ENCODE data around the gene TWIST2. TPM values are rescaled to one million over a fixed set of nuclear protein-coding genes. Genes with fewer than 3 reads are reported as not detected.

Gene TWIST2
- total and polyA plus RNA-seq, 2 donors from 2014 or later: 0.56 to 1.4 TPM

DNA sequence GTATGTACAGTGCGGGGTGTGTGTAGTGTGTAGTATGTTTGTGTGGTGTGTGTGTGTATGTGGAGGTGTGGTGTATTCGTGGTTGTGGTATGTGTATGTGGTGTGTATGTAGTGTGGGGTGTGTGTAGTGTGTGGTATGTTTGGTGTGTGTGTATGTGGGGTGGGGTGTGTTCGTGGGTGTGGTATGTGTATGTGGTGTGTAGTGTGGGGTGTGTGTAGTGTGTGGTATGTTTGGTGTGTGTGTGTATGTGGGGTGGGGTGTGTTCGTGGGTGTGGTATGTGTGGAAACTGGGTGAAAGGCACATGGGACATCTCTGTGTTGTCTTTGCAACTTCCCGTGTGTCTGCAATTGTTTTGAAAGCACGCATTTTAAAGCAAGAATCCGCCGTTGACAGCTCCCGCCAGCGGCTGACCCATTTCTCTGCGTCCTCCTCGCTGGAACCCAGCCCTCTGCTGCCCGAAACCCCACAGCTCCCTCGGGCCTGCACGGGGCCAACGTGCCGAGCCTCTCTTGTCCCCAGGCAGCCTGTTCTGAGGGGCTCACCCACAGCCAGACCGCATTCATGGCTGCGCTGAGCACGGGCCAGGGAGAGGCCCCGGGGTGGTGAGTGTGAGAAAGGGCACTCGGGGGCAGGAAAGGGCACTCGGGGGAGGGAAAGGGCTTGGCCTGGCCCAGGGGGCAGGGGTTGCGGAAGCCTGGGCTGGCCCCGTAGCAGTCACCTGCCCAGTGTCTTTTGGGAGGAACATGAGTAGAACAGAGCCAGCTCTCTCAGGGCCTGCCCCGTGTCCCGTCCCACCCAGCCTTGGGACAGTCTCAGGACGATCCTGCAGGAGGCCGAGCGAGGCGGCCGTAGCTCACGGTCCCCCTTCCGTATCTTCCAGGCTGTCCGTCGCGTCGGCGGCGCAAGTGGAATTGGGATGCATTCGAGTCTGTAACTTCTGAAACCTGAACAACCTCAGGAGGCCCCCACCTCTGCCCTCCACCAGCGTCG lies 61.4 kb downstream of the TWIST2 start:
- no peak overlapping the region for H3K27ac ChIP-seq (ENCODE audit: low read depth in 2 of 2, low read length in 2 of 2)
- intact Hi-C loops (cut with DNase I): no loop called here
- peaks cover 0 to 1% (median 0%) of the 10 kb centered on the region in 3 donors for H3K9me3 ChIP-seq (ENCODE audit: control insufficient read depth in 2 of 3, insufficient read depth in 1 of 3, low read length in 3 of 3)
- FAIRE-seq: no peak
- TF ChIP-seq, protein P1, sequence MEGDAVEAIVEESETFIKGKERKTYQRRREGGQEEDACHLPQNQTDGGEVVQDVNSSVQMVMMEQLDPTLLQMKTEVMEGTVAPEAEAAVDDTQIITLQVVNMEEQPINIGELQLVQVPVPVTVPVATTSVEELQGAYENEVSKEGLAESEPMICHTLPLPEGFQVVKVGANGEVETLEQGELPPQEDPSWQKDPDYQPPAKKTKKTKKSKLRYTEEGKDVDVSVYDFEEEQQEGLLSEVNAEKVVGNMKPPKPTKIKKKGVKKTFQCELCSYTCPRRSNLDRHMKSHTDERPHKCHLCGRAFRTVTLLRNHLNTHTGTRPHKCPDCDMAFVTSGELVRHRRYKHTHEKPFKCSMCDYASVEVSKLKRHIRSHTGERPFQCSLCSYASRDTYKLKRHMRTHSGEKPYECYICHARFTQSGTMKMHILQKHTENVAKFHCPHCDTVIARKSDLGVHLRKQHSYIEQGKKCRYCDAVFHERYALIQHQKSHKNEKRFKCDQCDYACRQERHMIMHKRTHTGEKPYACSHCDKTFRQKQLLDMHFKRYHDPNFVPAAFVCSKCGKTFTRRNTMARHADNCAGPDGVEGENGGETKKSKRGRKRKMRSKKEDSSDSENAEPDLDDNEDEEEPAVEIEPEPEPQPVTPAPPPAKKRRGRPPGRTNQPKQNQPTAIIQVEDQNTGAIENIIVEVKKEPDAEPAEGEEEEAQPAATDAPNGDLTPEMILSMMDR (IDR thresholded peaks at IDR 0.05; ENCODE audit: borderline replicate concordance, extremely low read depth, insufficient read depth): no peak
- H3K9ac ChIP-seq (ENCODE audit: low read length in 3 of 3): no peak overlapping the region
- no peak overlapping the region for H3K4me3 ChIP-seq (ENCODE audit: low read length in 3 of 3)
- H3K4me1 ChIP-seq (ENCODE audit: control insufficient read depth in 2 of 3, insufficient read depth in 2 of 3, low read depth in 1 of 3, low read length in 3 of 3): peaks cover 0 to 4% (median 0%) of the 10 kb centered on the region in 3 donors
- peak in 3 of 5 donors; percentile 44 to 61 (median 50) for DNase-seq
- H3K27me3 ChIP-seq (ENCODE audit: control insufficient read depth, insufficient read depth, low read length): no peaks in the 10 kb centered on the region
- H3K36me3 ChIP-seq (ENCODE audit: control insufficient read depth in 2 of 3, insufficient read depth in 3 of 3, low read length in 3 of 3): no peaks in the 10 kb centered on the region

DNA sequence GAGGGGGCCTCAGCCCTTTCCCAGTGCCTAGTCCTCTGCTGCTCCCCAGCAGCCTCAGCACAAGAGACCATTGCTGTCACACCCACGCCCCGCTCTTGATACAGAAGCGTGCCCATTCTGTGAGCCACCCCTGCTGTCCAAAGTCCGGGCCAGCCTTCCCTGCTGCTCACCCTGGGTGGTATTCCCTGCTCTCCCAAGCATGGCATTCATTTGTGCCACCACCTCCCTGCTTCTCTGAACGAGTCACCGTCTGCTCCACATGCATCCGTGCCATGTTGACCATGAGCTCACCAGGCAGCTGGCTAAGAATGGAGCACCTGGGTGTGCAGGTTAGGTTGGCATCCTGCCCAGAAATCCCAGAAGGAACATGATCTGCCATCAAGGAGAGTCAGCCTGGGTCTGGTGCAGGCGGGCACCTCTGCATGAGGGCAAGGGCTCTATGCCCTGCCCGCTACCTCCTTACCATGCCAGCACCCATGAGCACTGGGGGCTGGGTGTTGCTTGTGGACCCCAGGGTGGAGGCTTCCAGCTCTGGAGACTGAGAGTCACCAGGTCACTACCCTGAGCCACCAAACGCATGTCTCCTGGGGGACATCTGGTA lies 63.0 kb downstream of the TWIST2 start:
- Histone ChIP-seq H3K27ac (ENCODE audit: low read depth in 2 of 2, low read length in 2 of 2) (no peak overlapping the region), H3K27me3 (ENCODE audit: control insufficient read depth, insufficient read depth, low read length) (no peaks in the 10 kb centered on the region), H3K9ac (ENCODE audit: low read length in 3 of 3) (no peak overlapping the region), H3K4me3 (ENCODE audit: low read length in 3 of 3) (no peak overlapping the region), H3K9me3 (ENCODE audit: control insufficient read depth in 2 of 3, insufficient read depth in 1 of 3, low read length in 3 of 3) (peaks cover 0 to 1% (median 0%) of the 10 kb centered on the region in 3 donors), H3K36me3 (ENCODE audit: control insufficient read depth in 2 of 3, insufficient read depth in 3 of 3, low read length in 3 of 3) (no peaks in the 10 kb centered on the region), H3K4me1 (ENCODE audit: control insufficient read depth in 2 of 3, insufficient read depth in 2 of 3, low read depth in 1 of 3, low read length in 3 of 3) (peaks cover 0 to 4% (median 0%) of the 10 kb centered on the region in 3 donors)
- intact Hi-C loops (cut with DNase I): no loop called here
- DNase-seq: peak in 3 of 5 donors; percentile 44 to 63 (median 62)
- TF ChIP-seq, protein P1 (IDR thresholded peaks at IDR 0.05; ENCODE audit: borderline replicate concordance, extremely low read depth, insufficient read depth): no peak
- no peak for FAIRE-seq

DNA sequence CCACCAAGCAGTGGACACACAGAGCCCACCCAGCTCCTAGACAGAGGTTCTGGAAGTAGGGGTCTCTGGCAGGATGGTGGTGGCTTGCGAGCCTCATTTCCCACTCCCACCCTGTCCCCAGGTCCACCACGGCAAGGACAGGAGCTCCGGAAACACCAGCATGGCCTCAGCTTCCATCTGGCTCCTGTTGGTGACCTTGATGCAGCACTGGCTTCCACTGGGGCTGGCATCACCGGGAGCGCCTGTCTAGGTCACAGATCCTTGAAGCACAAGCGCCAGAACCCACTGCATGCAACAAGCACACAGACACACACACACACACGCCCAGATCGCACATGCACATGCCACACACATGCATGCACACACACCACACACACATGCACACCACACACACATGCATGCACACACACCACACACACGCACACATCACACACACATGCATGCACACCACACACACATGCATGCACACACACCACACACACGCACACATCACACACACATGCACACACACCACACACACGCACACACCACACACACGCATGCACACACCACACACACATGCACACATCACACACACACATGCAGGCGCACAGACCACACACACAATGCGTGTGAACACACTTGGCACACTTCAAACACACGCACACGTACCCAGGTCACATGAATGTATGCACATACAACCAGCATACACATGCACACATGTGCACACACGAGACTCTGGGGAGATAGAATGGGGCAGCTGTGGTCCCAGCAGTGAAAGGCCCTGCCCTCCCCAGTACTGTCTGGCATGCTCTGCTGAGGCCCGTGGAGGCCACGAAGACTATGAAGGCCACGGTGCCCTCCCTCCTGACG lies 63.7 kb downstream of the TWIST2 start:
- TF ChIP-seq, protein P1 (IDR thresholded peaks at IDR 0.05; ENCODE audit: borderline replicate concordance, extremely low read depth, insufficient read depth): no peak
- intact Hi-C loops (cut with DNase I): no loop called here
- Histone ChIP-seq H3K9me3 (ENCODE audit: control insufficient read depth in 2 of 3, insufficient read depth in 1 of 3, low read length in 3 of 3) (peaks cover 0 to 1% (median 0%) of the 10 kb centered on the region in 3 donors), H3K9ac (ENCODE audit: low read length in 3 of 3) (no peak overlapping the region), H3K27ac (ENCODE audit: low read depth in 2 of 2, low read length in 2 of 2) (no peak overlapping the region), H3K36me3 (ENCODE audit: control insufficient read depth in 2 of 3, insufficient read depth in 3 of 3, low read length in 3 of 3) (no peaks in the 10 kb centered on the region), H3K4me1 (ENCODE audit: control insufficient read depth in 2 of 3, insufficient read depth in 2 of 3, low read depth in 1 of 3, low read length in 3 of 3) (no peaks in the 10 kb centered on the region), H3K4me3 (ENCODE audit: low read length in 3 of 3) (no peak overlapping the region), H3K27me3 (ENCODE audit: control insufficient read depth, insufficient read depth, low read length) (no peaks in the 10 kb centered on the region)
- DNase-seq: peak in 2 of 5 donors; percentile 7 to 32
- FAIRE-seq: no peak
